Measurements from ENCODE around the gene ZFP62.

ZFP62 gene

DNA sequence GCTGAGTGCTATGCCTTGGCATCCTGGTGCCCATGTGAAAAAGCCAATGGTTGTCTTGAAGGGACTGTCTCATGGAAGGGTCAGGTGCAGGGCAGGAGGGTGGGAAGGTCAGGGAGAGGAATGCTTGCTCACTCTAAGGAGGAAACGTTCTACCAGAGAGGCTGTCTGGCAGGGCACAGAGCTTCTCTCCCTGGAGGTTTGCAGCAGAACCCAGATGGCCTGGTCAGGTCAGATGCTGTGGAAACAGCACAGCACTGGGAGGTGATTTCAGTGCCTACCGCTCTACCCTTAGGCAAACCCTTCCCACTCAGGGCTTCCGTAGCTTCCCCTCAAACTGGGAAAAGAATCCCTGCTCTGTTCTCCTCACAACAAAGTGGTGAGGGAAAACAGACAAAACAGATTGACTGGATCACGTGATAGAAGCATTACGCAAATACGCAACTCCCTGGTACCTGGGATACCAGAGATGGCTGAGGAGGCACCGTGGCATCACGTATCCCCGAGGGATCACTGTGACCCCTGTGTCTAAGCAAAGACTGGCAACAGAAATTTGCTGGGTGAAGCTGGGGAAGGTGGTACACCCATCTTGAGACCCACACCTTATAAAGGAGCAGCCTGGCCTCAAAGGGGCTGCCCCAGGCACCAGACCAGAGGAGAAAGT, 54.6 kb downstream of the ZFP62 start:
- Histone ChIP-seq H3K9me3 (no peaks in the 10 kb centered on the region), H3K4me1 (peaks cover 0 to 73% (median 57%) of the 10 kb centered on the region in 4 donors), H3K27ac (peak overlapping the region; percentile 92 to 96), H3K36me3 (no peaks in the 10 kb centered on the region), H3K27me3 (no peaks in the 10 kb centered on the region), H3K4me3 (peak overlapping the region; percentile 1 to 85)
- DNase-seq, result peak; percentile 21 to 64
- TF ChIP-seq, protein P1, sequence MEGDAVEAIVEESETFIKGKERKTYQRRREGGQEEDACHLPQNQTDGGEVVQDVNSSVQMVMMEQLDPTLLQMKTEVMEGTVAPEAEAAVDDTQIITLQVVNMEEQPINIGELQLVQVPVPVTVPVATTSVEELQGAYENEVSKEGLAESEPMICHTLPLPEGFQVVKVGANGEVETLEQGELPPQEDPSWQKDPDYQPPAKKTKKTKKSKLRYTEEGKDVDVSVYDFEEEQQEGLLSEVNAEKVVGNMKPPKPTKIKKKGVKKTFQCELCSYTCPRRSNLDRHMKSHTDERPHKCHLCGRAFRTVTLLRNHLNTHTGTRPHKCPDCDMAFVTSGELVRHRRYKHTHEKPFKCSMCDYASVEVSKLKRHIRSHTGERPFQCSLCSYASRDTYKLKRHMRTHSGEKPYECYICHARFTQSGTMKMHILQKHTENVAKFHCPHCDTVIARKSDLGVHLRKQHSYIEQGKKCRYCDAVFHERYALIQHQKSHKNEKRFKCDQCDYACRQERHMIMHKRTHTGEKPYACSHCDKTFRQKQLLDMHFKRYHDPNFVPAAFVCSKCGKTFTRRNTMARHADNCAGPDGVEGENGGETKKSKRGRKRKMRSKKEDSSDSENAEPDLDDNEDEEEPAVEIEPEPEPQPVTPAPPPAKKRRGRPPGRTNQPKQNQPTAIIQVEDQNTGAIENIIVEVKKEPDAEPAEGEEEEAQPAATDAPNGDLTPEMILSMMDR (IDR thresholded peaks at IDR 0.05), result no peak
- intact Hi-C loops (cut with DNase I; ENCODE audit: low total_unique reads), result loop anchor here (10.0 kb wide), 2 partner anchors 378 to 1252 kb away; partner anchors contain the start of gene RUFY1

DNA sequence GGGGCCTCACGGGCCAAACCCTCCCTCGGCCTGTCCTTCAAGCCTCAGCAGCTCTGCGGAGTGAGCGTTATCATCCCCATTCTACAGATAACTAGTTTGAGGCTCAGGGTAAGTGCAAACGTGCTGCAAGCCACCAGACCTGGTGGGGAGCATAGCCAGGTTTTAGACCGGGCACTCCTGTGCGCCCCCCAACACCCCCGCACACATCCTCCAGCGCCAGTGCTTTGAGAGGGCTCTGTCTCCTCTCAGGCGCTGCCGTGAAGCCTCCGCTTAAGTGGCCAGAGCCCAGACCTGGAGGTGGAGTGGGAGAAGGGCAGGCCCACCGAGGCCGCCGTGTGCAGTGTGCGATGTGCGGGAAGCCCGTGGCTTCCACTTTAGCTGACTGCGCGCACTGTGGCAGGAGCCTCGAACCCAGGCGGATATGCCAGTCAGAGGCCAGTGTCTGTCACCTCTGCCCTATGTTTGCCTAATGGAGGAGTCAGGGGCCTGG, 56.9 kb downstream of the ZFP62 start:
- Histone ChIP-seq H3K36me3 (peaks cover 0 to 10% (median 0%) of the 10 kb centered on the region in 3 donors), H3K27ac (peak overlapping the region; percentile 92 to 97), H3K27me3 (no peaks in the 10 kb centered on the region), H3K4me3 (peak overlapping the region; percentile 86 to 98), H3K9me3 (no peaks in the 10 kb centered on the region), H3K4me1 (peaks cover 0 to 90% (median 76%) of the 10 kb centered on the region in 4 donors)
- TF ChIP-seq, protein P1 (IDR thresholded peaks at IDR 0.05), result no peak
- intact Hi-C loops (cut with DNase I; ENCODE audit: low total_unique reads), result loop anchor here (10.0 kb wide), 2 partner anchors 381 to 1249 kb away; partner anchors contain the start of gene RUFY1
- DNase-seq, result peak in 1 of 2 donors; percentile 64

DNA sequence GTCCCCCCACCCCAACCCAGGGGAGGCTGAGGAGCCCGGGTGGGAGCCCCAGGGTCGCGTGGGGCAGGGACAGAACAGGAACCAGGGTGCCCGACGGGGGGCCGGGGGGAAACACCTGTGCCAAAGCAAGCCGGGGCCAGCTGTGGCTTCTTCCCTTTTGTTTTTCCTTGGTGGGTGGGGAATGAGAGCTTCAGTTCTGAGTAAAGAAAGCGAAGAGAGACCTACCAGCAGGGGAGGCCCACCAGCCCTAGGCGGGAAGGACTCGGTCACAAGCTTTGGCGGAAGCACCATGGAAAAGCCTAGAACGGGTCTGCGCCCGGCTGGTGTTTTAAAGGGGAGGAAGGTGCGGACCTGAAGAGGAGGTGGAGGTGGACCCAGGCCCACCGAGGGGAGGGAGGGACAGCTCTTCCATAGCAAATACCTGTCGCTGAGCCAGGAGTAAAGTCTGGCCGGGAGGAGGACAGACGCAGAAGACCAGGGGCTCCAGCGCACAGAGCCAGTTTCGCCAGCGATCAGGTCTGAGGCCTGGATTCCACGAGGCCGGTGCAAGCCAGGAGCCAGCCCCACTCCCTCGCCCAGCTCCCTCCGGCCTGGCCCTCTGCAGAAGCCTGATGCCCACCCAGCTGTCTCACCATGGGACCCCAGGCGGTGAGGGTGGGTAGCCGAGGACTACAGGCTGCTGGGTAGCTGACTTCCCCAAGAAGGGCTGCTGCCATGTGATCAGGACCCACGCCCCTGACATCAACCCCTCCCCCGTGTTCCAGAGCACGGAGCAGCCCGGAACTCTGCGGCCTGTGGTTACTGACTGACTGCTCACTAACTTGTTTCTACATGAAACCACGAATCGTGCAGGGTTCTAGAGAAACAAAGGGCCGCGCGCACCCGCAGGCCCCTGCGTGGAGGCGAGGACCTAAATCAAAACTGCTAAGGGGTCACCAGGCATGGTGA, 57.6 kb downstream of the ZFP62 start:
- DNase-seq, result peak; percentile 83 to 84
- Histone ChIP-seq H3K4me3 (peak overlapping the region; percentile 86 to 98), H3K27me3 (no peaks in the 10 kb centered on the region), H3K4me1 (peaks cover 0 to 90% (median 76%) of the 10 kb centered on the region in 4 donors), H3K9me3 (no peaks in the 10 kb centered on the region), H3K27ac (peak overlapping the region; percentile 92 to 97), H3K36me3 (peaks cover 0 to 11% (median 0%) of the 10 kb centered on the region in 3 donors)
- TF ChIP-seq, protein P1 (IDR thresholded peaks at IDR 0.05), result no peak
- intact Hi-C loops (cut with DNase I; ENCODE audit: low total_unique reads), result loop anchor here (10.0 kb wide), 2 partner anchors 381 to 1249 kb away; partner anchors contain the start of gene RUFY1

DNA sequence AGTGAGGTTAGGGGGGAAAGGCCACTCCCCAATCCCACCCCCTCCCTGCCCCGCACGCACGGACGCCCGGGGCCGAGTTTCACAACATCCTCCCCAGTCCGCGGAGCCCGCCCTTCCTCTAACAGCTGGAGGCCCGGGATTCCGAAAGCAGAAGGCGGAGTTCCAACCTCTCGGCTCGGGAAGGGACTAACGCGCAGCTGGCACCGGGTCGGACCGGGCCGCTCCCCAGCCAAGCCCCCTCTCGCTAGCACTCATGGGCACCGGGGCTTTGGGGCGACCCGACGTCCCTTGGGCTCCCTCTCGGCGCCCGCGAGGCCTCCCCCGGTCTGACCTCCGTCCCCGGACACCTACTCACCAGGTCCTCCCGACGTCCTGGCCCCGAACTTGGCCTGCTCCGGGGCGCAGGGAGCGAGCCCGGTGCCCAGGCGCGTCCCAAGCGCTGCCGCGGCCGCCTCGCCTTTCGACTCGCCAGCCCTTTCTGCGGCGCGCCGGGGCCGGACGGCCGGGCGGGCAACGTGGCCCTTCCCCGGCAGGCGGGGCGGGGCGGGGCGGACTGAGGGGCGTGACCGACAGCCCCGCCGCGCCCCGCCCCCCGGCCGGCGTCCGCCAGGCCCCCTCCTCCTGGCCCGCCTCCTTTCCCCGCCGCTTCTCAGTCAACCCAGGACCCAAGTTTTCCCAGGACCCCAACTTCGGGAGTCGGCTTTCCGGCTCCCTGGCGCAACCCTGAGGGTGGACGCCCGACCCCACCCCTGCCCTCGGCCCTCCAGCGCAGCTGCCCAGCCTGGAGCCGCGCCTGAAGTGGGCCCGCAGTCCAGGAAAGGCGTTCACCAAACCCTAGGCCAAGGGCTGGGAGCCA, 58.5 kb downstream of the ZFP62 start, which contains the start of gene MGAT1:
MGAT1 (minus strand) TSS at position 482 of the 856 bp plus-strand sequence. CDS start 9,835 bp downstream, outside the sequence.
- peak; percentile 95 for DNase-seq
- no peaks in the 10 kb centered on the region for H3K27me3 ChIP-seq
- H3K4me3 ChIP-seq, result peak within 1 kb of the TSS; percentile 86 to 98
- TF ChIP-seq, protein P1 (IDR thresholded peaks at IDR 0.05), result no peak
- H3K4me1 ChIP-seq, result peaks cover 0 to 90% (median 76%) of the 10 kb centered on the region in 4 donors
- no peaks in the 10 kb centered on the region for H3K9me3 ChIP-seq
- peak within 1 kb of the TSS; percentile 92 to 97 for H3K27ac ChIP-seq
- intact Hi-C loops (cut with DNase I; ENCODE audit: low total_unique reads), result loop anchor here (10.0 kb wide), 2 partner anchors 382 to 1248 kb away; partner anchors contain the start of gene RUFY1
- peaks cover 0 to 11% (median 0%) of the 10 kb centered on the region in 3 donors for H3K36me3 ChIP-seq
